IPS-11a (cell line): Measurements from ENCODE around the gene ARHGAP24.
"Not testable (repeated sequence)": the region's sequence is repeated elsewhere in the genome, so short reads cannot be mapped to it uniquely, and the experiment has no call there.

Experiments
- H3K4me3 ChIP-seq: one replicate; pipeline ENCODE4 v1.5.1; 2013; ENCODE audit warnings: low read depth, low read length, control low read depth

Gene ARHGAP24

DNA sequence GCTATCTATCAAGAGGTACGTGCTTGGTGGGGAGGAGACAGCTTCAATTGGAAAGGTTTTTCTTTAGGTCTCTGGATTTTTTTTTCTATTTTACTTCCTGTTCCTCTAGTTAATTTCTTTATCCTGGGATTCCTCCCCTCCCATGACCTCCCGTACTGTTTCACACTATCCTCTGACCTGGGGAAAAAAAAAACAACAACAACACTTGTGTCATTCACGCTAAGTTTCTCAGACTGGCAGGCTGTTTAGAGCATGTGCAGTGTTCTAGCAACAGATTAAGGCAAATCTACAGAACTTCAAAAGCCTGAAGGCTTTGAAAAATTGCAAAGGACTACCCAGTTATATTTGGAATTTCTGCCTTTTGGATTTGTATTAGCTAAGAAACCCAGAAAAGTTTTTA lies 358.4 kb downstream of the ARHGAP24 start:
- H3K4me3 ChIP-seq: no peak overlapping the region

DNA sequence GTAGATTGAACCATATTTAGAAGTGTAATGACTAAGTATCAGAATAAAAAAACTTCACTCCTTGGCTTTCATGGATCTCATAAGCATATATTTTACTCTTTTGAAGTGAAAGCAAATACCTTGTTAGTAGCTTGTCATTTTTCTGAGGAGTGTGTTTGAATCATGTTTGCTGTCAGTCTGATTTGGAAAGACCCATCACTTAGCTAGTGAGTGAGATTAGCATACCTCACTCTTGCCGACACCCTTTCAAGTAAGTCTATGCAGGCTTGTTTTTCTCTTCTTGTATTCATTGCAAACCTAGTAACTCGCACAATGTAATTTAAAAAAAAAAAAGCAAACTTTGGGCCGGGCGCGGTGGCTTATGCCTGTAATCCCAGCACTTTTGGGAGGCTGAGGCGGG lies 360.0 kb downstream of the ARHGAP24 start:
- no peak overlapping the region for H3K4me3 ChIP-seq

DNA sequence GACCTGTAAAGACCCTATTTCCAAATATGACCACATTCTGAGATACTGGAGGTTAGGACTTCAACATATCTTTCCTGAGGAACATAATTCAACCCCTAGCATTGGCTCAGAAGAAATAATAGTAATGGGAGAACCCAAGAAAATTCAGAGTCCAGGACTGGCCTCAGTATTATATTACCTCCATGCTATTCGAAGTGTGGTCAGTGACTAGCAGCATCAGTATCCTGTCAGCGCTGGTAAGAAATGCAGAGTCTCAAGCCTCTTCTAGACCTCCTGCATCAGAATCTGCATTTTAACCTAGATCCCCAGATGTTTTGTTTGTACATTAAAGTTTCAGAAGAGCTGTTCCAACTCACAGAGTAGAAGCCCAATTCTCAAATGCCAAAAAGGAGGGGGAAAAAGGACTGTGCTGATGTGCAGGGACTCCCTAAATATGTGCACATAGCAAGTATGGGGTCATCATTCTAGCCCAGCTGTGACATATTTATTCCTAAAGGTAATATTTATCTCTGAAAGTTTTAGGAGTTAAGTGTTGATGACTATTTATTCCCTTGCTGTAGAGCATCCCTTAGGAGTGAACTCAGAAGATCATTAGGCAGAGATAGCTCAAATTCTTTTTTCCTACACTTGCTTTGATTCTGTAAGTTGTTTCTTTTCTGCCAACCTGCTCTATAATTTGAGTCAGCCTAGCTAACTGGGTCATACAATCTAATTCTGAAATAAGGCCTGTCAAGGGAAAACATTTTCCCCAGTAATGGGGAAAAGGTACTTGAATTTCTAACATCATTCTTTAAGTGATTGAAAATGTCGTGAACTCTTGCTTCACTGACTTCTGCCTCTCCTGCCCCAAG lies 361.9 kb downstream of the ARHGAP24 start:
- H3K4me3 ChIP-seq: no peak overlapping the region

DNA sequence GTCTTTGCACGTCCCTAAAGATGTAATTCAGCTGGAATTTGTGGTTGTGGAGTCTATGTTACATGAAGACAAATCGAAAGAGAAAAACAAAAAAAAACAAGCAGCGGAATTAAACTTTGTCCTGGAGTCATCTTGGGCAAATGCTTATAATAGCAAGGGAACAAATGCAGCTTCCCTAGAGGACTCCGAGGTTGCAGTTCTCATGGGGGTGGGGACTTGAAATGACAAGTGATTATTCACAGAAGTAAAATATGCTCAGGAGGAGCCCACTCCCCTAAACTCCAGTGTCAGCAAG lies 362.4 kb downstream of the ARHGAP24 start:
- H3K4me3 ChIP-seq: no peak overlapping the region

DNA sequence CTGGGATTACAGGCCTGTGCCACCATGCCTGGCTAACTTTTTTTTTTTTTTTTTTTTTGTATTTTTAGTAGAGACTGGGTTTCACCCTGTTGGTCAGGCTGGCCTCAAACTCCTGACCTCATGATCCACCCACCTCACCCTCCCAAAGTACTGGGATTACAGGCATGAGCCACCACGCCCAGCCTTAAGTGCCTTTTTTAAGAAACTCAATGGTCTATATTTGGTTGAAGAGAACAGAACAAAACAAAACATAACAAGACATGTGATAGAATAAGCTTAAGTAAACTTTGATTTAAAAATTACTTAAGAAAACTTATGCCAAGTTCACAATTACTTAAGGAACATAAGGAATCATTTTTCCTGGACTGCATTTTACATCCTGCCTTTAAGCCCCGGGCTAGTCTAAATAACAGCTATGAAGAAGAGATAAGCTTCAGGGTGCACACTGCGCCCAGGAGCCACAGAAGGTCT lies 365.1 kb downstream of the ARHGAP24 start:
- not testable (repeated sequence) for H3K4me3 ChIP-seq

DNA sequence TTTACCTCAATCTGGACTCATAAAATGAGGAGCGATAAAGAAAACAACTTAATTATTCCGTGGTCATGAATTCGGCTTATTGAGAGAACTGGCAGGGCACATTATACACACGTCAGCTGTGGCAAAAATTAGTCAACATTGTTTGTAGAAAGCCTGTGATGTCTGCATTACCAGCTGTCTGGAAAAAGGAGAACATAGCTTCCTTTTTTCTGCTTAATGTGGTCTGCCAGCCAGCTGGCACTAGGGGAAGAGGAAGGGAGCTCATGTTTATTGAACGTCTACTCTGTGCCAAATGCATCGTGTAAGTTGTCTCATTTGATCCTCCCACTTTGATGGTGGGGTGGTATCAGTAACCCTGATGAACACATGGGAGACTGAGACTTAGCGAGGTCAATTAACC lies 367.6 kb downstream of the ARHGAP24 start:
- H3K4me3 ChIP-seq: no peak overlapping the region

DNA sequence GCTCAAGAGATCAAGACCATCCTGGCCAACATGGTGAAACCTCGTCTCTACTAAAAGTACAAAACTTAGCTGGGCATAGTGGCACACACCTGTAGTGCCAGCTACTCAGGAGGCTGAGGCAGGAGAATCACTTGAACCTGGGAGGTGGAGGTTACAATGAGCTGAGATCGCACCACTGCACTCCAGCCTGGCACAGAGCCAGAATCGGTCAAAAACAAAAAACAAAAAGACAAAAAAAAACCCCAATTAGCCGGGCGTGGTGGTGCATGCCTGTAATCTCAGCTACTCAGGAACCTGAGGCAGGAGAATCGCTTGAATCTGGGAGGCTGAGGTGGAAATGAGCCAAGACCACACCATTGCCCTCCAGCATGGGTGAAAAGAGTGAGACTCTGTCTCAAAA lies 378.8 kb downstream of the ARHGAP24 start:
- not testable (repeated sequence) for H3K4me3 ChIP-seq

DNA sequence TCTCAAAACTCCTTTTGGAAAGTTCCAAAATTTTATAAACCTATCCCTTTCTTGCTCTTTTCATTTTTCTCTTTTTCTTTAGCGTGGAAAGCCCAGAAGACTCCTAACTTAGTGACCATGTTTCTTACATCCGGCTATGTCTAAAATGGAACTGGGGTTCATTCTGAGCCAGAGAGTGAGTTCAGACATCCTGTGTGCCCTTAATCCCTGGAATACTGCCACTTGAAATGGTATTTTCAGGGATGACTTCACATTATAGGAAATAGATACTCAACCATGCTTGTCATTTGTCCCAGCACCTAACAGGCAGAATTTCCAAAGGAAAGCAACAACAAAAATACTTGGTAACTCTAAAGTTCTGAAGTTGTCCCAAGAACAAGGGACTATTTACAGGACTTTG lies 379.6 kb downstream of the ARHGAP24 start:
- H3K4me3 ChIP-seq: no peak overlapping the region

DNA sequence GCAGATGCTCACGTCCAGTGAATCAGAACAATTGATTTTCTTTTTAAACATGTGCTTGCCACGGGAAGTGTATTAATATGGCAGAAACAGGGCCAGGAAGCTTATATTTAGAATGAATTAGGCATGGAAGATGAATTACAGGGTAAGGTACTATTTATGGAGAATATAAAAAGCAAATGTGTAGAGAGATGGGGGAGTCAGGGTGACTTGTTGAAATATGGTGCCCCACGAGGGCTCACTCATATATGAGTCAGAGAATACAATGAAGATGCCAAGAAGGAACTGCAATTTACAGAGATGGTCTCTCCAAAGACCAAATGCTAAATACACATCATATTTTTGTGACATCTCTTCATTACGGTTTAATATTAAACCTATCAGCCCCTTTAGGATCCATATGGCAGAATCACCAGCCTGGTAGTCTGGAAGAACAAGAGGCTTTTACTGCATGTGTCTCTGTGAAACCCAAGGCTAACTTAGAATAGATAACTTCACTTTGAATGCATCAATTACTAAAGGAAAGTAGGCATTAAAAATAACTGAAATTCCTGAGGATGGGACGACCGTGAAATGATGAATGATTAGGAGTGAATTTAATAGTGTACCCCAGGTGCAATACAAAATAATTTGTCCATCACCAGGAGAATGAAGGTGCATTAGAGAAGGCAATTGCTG lies 385.3 kb downstream of the ARHGAP24 start:
- no peak overlapping the region for H3K4me3 ChIP-seq

DNA sequence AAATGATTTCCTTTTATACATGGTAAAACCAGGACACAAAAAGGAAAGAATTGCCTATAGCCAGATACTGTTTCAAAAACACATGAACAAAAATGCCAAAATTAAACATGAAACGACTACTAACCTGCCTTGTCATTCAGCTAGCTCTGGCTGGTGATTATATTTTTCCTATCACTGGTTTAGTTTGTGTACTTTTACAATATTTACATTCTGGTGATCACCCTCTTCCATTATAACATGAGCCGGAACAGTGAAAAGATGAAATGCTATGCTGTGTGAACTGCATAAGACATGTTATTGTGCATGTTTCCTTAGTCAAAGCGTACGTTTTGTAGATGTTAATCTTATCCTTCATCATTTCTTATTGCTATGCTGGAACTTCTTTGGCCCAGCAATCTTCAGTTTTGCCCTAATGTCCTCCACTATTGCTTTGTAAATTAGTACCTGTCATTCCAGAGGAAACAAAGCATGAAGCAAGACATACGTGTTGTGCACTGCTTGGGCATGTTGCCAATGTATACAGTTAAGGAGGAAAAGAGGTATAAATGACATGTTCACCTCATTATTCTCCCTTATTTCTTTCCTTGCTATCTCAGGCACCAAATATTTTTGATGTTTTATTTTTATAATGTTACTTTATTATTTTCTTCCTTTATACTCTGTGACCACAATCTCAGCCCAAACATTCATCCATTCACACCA lies 386.3 kb downstream of the ARHGAP24 start:
- no peak overlapping the region for H3K4me3 ChIP-seq

DNA sequence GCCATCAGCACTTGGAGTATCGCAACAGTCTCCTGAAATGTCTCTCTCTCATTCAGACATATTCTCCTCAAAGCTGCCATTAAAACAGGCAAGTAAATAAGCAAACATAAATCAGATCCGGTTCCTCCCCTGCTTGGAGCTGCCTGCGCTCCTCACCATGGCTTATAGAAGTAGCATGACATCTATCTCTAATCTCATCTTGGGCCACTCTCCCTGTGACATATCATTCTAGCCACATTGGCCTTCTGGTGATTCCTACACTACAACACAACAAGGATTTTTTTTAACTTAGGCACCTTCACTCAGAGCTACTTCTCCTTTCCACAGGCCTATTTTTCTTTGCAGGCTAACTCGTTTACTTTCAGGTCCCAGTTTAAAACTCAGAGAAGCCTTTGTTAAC lies 387.9 kb downstream of the ARHGAP24 start:
- H3K4me3 ChIP-seq: no peak overlapping the region

DNA sequence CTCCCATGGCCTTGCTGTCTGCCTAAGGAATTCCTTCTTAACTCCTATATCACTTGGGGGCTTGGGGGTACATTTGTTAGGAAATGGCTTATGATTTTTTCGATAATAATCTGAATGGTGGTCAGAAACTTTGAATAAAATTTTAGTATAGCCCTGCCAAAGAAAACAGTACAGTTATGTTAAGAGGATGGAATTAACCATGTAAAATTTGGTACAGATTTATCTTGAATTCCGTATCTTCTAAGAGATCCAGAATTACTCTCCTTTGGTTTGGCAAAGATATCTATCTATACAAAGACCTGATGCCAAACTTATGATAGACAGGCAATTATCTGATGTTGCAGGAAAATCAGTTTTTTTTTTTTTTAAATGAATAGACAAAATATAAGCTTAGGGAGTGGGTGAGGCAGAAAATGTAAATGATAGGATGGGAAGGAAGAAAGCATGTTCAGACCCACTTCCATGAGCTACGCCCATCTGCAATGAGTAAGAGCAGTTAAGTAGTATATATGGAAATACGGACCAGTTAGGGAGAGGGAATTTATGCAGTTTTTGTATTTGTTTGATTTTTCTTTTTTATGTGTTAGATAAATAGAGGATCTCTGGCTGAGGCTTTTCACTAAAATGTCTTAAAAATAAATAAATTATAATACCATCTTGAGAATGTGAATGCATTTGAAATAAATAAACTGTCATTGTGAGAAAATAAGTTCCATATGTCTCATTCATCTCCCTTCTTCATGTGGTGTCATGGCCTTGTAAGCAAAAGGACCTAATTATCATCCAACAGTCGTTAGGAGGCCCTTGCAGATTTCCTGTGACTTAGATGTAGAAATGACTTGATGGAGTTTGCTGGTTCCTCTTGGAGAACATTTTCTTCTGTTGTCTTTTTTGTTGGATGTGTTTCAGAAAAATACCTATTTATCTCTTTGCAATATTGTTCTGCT lies 389.6 kb downstream of the ARHGAP24 start:
- no peak overlapping the region for H3K4me3 ChIP-seq

DNA sequence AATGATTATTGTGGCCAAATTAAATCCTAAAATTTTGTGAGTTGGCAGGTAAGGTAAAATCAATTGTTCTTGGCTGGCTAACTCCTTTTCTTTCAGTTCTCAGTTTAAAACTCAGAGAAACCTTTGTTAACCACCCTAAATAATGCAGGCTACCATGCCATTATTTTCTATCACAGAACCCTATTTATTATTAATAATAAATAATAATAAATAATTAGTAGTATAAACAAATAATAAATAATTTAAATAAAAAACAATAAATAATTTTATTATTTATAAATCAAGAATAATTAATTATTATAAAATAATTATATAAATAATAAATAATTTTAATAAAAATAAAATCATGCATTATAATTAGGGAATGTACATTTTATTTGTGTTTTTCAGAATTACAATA lies 390.3 kb downstream of the ARHGAP24 start:
- no peak overlapping the region for H3K4me3 ChIP-seq

DNA sequence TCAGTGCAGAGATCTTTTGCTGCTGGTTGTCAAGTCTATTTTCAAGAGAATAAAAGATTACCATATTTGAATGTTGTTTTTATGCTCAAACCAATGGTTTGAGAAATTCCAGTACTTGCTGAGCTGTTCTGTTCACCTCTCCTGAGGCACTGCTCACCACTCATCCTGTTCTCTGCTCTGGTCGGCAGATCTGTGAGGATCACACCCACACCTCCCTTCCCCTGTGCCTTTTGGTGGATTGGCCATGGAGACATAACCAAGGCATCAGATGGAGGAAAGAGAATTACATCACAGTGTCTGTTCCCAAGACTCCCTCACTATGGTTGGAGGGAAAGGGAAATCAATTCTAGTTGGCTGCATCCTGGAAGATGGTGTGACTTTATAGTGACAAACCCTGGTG lies 391.6 kb downstream of the ARHGAP24 start:
- no peak overlapping the region for H3K4me3 ChIP-seq

DNA sequence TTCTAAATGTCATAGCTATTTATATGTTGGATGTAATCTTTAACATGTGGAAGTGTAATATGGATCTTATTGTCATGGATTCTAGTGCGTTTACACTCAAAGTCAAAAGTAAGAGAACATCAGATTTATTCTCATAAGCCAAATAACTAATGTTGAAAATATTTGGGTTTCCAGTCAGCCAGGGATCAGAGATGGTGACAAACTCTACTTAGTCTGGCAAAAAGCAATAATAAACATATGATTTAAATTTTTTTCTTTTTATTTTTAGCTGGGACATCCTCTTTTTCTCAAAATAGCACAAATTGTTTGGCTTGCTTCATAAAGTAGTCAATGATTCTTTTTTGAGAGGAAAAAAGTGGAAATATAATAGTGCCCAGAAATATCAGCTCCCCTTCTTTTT lies 392.3 kb downstream of the ARHGAP24 start:
- H3K4me3 ChIP-seq: no peak overlapping the region

DNA sequence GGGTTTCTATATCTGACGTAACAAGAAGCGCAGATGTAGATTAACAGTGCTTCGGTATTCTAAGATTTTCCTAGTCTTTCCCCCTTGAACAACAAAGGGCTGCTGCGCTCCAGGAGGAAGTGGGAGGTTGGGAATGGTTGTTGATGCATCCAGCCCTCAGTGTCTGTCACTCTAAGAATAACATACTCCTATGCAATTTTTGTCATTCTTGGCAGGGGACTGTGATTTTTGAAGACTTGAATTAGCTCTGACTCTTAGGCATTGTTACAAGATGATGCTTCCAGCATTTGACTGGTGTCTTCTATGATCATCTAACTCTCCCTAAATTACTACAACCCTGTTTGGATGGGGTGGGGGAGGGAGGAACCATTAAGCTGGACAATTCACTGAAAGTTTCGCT lies 394.2 kb downstream of the ARHGAP24 start:
- H3K4me3 ChIP-seq: no peak overlapping the region

DNA sequence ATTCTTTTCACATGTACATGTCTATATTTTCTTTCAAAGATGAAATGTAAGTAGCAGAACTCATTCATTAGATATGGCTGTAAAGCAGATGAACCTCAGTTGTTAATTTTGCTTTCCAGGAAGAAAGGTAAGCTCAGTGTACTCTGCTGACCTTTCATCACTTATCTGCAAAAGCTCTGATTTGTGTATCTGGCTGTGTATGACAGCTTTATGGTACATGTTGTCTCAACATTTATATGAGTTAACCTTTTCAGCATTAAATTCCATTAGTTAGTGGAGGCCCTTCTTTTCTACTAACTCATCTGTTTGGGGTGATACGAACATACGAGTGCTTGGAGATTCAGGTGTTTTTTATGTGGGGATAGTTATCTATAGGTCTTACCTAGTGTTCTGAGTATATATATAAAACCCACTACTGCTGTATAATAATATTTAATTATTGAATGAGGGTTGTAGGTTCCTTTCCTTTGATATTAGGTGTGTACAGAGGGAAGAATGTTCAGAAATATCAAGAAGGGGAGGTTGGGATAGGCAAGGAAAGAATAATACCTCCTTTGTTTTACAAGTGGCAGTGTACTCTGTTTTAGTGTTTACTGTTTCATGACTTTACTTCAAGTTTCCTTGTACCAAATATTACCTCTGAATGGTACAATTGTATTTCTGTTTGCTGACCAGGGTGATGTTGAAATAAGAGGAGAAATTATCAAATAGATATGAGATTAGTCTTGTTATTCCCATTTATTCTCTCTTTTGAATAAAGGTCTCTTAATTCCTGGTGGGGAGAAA lies 395.5 kb downstream of the ARHGAP24 start:
- H3K4me3 ChIP-seq: no peak overlapping the region

DNA sequence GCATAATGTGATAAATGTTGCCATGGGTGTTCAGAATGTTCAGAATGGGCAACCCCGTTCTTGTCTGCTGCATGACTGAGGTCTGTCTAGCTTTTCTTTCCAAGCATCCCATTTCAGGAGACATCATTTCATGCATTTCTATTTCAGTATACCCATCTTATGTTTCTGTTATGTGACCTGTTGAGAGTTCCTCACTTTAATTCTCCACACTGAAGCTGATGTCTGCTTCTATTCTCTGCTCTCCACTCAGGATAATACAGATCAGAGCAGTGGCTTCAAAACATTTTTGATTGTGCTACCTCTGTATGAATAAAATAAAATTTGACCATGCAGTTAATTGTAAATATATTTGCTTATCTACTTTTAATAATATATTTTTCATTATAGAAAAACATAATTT lies 398.6 kb downstream of the ARHGAP24 start:
- H3K4me3 ChIP-seq: no peak overlapping the region

DNA sequence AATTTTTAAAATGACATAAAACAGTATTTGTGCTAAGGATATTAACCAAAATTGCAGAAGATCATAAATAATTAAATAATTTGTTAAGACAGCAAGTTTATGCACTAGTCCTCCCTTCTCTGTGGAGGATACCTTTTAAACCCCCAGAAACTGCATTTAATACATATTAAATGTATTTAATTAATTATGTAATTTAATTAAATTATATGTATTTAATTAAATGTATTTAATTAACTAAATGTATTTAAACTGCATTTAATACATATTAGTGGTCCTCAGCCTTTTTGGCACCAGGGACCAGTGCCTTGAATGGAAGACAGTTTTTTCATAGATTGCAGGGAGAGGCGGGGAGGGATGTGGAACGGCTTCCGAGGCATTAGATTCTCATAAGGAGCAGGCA lies 404.6 kb downstream of the ARHGAP24 start:
- no peak overlapping the region for H3K4me3 ChIP-seq

DNA sequence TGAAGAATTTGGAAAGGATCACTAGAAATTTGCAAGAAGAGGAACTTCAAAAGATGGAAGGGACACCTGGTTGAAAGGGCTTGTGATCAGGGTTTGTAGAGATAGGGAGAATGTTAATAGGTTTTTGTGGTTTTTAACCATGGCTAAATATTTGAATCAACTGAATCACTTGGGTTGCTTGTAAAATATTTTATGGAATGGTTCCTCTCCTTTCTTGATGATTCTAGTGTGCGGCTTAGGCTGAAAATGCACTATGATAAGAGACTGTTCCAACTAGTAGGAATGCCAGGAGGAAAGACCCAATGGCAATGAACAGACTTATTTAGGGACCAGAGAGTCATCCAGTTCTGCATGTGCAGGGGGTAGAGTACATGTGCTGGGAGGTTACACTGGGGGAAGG lies 408.2 kb downstream of the ARHGAP24 start:
- no peak overlapping the region for H3K4me3 ChIP-seq
